Retinal pigment epithelial cell (primary cell): ENCODE results near the gene EIF2S2.

Experiments
- DNase-seq: peaks from one replicate; pipeline ENCODE4 v3.0.0-alpha.2; 2010; ENCODE audit warnings: low read depth
- H3K4me3 ChIP-seq: 2 replicates; pipeline ENCODE4 v1.5.1; 2011; ENCODE audit warnings: mild to moderate bottlenecking, low read length, control low read depth, moderate library complexity
- TF ChIP-seq, protein P1 (sequence below): conservative IDR thresholded peaks from 2 replicates; pipeline ENCODE4 v1.5.1; 2011; ENCODE audit warnings: low read depth, low read length, control low read depth, inconsistent platforms

The EIF2S2 gene

DNA sequence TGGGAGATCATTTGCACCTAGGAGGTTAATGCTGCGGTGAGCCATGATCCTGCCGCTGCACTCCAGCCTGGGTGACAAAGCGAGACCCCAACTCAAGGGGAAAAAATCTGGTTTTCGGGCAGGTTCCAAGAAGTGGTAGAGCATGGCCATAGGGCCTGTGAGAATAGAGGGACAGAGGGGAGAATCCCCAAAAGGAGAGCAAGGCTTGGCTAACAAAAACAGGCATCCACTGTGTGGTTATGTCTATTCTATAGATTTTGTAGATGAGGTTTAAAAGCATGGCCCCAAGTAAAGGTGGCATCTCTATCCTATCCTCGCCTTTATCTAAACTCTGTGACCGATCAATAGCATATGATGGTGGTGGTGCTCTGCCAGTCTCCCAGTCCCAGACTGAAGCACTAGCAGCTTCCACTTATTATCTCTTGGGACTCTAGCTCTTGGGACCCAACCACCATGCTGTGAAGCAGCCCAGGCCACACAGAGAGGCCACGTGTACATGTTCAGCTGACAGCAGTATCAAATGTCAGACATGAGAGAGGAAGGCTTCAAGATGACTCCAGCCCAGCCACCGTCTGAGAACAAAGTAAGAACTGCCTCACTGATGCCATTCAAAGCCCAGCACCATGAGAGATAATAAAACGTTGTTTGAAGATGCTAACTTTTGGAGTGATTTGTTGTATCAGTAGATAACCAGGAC lies 27.7 kb downstream of the EIF2S2 start:
- TF ChIP-seq, protein P1, sequence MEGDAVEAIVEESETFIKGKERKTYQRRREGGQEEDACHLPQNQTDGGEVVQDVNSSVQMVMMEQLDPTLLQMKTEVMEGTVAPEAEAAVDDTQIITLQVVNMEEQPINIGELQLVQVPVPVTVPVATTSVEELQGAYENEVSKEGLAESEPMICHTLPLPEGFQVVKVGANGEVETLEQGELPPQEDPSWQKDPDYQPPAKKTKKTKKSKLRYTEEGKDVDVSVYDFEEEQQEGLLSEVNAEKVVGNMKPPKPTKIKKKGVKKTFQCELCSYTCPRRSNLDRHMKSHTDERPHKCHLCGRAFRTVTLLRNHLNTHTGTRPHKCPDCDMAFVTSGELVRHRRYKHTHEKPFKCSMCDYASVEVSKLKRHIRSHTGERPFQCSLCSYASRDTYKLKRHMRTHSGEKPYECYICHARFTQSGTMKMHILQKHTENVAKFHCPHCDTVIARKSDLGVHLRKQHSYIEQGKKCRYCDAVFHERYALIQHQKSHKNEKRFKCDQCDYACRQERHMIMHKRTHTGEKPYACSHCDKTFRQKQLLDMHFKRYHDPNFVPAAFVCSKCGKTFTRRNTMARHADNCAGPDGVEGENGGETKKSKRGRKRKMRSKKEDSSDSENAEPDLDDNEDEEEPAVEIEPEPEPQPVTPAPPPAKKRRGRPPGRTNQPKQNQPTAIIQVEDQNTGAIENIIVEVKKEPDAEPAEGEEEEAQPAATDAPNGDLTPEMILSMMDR, result no peak
- no peak for DNase-seq
- no peak overlapping the region for H3K4me3 ChIP-seq

DNA sequence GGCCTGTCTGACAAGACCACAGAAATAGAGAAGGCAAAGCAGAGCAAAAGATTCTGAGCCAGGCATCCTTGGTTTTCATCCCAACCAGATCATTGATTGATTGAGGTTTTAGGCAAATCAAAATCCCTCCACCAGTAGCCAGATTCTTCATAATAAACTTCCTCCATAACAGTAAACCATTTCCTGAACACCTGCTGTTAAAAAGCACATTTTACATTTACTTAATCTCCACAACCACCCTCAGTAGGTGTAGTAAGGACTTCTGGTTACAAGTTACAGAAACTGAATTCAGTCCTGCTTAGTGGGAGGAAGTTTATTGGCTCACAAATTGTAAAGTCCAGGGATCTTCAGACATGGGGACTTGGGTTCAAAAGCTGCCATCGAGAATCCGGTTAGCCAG lies 28.3 kb downstream of the EIF2S2 start:
- no peak for DNase-seq
- TF ChIP-seq, protein P1, result no peak
- H3K4me3 ChIP-seq, result no peak overlapping the region

DNA sequence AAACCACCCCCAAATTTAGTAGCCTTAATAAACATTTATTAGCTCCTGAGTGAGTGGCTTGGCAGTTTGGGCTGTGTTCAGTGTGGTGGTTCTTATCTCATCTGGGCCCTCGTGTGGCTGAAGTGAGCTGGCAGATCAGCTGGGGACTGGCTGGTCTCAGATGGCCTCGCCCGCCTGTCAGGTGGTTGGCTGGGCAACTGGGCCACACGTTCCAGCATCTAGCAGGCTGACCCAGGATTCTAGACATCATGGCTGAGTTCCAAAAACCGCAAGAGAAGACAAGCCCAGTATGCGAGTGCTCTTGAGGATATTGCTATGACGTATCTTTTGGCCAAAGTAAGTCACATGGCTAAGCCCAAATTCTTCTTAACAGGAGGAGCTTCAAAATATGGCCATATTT lies 28.9 kb downstream of the EIF2S2 start:
- TF ChIP-seq, protein P1, result peak; percentile 42
- DNase-seq, result peak; percentile 94

DNA sequence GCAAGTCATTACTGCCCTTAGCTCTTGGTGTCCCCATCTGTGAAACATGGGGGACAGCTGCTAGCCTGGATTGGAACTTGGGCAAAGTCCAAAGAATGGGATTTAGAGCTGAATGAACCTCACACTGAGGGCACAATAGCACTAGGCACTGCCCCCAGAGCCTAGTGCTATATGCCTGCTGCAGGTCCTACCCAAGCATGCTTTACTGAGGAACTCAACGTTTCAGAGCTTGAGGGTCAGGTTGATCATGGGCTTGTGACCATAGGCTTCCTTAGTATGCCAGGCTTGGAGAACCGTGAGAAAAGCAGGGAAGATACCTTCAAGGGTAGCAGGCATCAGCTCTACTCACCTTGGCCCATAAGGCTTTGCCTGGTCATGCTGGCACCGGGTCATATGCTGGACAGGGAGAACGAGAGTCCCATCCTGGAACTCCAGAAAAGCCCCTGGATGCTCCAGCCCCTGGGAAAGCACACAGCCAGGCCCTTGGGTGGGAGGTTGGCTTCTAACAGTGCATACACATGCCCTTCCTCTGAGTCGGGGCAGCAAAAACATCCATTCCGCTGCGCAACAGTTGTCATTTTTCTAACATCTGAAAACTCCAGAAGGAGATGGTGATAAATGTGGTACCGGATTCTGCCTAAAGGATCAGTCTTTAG lies 29.7 kb downstream of the EIF2S2 start:
- H3K4me3 ChIP-seq, result no peak overlapping the region
- TF ChIP-seq, protein P1, result no peak
- no peak for DNase-seq

More for the DNA sequence above, 28.9 kb downstream of the EIF2S2 start:
- no peak overlapping the region for H3K4me3 ChIP-seq

DNA sequence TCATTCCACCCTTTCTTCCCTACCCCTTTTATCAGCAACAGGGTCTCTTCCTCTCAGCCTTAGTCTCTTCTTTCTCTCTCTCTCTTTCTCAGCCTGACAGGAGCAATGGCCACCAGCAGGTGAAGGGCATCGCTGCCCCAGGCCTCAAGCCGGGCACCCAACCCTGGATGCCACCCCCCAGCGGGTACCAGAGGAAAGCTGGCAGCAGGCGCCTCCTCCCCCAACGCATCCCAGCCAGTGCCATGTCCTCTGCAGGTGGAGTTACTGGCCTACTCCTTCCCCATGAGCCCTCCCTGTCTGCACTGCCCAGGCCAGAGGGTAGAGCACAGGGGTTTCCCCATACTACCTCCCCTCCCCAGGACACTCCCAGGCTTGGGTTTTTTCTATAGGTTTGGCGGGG lies 32.2 kb downstream of the EIF2S2 start:
- DNase-seq, result no peak
- TF ChIP-seq, protein P1, result no peak
- H3K4me3 ChIP-seq, result no peak overlapping the region

DNA sequence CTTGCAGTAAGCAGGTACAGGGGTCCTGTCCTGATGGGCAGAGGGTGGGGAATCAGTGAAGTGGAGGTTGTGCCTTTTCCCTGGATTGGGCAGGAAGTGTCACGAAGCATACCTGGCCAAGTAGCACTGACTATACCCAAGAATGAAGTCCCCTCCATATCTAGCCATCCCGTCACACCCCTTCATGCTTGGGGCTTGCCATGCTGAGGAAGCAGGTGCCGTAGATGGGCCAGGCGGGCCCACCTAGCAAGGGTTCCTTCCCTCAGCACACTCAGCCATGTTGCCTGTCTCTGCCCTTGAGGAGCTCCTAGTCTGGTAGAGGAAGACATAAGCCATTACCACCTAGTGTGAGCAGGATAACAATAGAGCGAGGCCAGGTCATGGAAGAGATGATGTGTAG lies 33.5 kb downstream of the EIF2S2 start:
- DNase-seq, result no peak
- TF ChIP-seq, protein P1, result no peak
- no peak overlapping the region for H3K4me3 ChIP-seq

DNA sequence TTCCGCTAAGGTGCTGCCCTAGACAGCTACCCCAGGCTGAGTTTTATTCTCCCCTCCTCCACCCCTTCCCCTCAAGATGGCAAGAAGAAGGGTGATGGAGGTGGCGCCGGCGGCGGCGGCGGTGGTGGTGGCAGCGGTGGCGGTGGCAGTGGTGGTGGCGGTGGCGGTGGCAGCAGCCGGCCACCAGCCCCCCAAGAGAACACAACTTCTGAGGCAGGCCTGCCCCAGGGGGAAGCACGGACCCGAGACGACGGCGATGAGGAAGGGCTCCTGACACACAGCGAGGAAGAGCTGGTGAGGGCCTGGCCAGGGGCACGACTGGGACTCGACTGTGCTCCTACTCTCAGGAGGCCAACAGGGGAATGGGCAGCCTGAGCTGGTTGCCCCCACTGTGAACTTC lies 35.1 kb downstream of the EIF2S2 start:
- no peak overlapping the region for H3K4me3 ChIP-seq
- TF ChIP-seq, protein P1, result no peak

More for the DNA sequence above, 35.1 kb downstream of the EIF2S2 start:
- DNase-seq, result no peak
